Measurements from ENCODE around the gene MMP28.

Gene MMP28

DNA sequence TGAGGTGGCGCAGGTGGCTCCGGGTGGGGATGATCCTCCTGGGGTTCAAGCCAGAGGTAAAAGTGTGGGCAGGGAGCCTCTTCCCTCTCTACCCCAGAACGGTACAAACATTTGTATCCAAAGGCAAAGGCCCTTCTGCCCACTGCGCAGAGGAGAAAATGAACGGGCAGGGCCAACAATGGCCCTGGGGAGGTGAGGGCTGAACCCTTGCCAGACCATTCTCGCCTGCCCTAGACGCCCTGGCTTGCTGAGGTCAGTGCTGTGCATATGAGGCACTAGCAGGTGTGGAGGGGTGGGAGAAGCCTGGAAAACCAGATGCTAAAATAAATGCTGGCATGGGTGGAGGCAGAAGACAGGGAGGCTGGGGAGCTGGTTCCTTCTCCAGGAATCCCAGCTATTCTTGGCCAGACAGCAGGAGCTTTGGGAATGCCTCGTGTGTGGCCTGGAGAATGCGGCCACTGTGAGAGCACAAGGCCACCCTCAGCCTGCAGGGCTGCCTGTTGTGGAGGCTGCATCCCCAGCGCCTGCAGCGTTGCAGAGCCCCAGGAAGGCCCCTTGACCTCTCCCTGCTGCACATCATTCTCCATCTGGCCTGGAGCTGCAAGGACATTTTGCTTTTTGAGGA lies 30.2 kb downstream of the MMP28 start:
- H3K4me2 ChIP-seq (ENCODE audit: low read length) = peak overlapping the region; percentile 92
- peaks cover 12% of the 10 kb centered on the region for H3K4me1 ChIP-seq (ENCODE audit: control insufficient read depth, low read length)
- no peak for TF ChIP-seq EZH2phosphoT487 (IDR thresholded peaks at IDR 0.05; ENCODE audit: borderline replicate concordance, low read length)
- TF ChIP-seq, protein P1, sequence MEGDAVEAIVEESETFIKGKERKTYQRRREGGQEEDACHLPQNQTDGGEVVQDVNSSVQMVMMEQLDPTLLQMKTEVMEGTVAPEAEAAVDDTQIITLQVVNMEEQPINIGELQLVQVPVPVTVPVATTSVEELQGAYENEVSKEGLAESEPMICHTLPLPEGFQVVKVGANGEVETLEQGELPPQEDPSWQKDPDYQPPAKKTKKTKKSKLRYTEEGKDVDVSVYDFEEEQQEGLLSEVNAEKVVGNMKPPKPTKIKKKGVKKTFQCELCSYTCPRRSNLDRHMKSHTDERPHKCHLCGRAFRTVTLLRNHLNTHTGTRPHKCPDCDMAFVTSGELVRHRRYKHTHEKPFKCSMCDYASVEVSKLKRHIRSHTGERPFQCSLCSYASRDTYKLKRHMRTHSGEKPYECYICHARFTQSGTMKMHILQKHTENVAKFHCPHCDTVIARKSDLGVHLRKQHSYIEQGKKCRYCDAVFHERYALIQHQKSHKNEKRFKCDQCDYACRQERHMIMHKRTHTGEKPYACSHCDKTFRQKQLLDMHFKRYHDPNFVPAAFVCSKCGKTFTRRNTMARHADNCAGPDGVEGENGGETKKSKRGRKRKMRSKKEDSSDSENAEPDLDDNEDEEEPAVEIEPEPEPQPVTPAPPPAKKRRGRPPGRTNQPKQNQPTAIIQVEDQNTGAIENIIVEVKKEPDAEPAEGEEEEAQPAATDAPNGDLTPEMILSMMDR (IDR thresholded peaks at IDR 0.05; ENCODE audit: low read depth, low read length, poor library complexity, severe bottlenecking) = no peak
- H4K20me1 ChIP-seq (ENCODE audit: control insufficient read depth, insufficient read depth, low read depth, low read length) = no peaks in the 10 kb centered on the region
- no peaks in the 10 kb centered on the region for H3K9me3 ChIP-seq (ENCODE audit: control insufficient read depth, insufficient read depth, low read length)
- peak overlapping the region; percentile 83 for H3K4me3 ChIP-seq (ENCODE audit: low read length)
- no peaks in the 10 kb centered on the region for H3K9me2 ChIP-seq (replicated peaks; ENCODE audit: control insufficient read depth, low read length)
- peaks cover 6% of the 10 kb centered on the region; the same call in 1 of the 2 replicates for H3K27me3 ChIP-seq (ENCODE audit: control insufficient read depth, low read length)
- no peaks in the 10 kb centered on the region for H3F3A ChIP-seq (ENCODE audit: control insufficient read depth, insufficient read depth)
- no peaks in the 10 kb centered on the region for H3K79me2 ChIP-seq (ENCODE audit: control insufficient read depth, low read length)
- no peak overlapping the region for H3K27ac ChIP-seq (ENCODE audit: low read depth, low read length)
- H3K36me3 ChIP-seq (ENCODE audit: control insufficient read depth, low read length) = no peaks in the 10 kb centered on the region

DNA sequence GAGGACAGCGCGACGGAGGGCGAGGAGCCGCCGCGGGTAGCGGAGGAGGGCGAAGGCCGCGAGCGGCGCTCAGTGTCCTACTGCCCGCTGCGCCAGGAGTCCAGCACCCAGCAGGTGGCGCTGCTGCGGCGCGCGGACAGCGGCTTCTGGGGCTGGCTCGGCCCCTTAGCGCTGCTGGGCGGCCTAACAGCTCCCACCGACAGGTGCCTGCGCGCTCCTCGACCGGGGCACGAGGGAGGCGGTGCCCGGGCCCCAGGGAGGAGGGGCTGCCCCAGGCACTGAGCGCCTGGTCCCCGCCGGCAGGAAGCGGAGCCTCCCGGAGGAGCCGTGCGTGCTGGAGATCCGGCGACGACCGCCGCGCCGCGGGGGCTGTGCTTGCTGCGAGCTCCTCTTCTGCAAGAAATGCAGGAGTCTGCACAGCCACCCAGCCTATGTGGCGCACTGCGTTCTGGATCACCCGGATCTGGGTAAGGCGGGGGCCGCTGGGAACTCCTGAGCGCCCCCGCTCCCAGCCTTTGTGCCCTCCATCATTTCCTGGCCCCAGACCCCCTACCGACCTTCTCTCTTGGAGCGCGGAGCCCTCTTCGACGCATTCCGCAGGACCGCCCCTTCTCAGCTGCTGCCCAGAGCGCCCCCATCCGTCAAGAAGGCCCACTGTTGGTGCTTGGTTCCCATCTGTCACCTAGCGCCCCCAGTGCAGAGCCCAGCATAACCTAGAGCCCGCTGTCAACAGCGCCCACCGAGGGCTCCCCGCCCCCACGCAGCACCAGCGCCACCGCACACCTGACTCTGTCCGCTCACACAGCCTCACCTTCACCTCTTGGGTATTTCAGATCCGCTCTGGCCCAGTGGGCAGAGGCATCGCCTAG lies 31.1 kb downstream of the MMP28 start:
- H3K79me2 ChIP-seq (ENCODE audit: control insufficient read depth, low read length) = no peaks in the 10 kb centered on the region
- H3K9me2 ChIP-seq (replicated peaks; ENCODE audit: control insufficient read depth, low read length) = no peaks in the 10 kb centered on the region
- peak overlapping the region; percentile 92 for H3K4me2 ChIP-seq (ENCODE audit: low read length)
- H3K27ac ChIP-seq (ENCODE audit: low read depth, low read length) = peak overlapping the region; percentile 40; the same call in 1 of the 2 replicates
- H3F3A ChIP-seq (ENCODE audit: control insufficient read depth, insufficient read depth) = no peaks in the 10 kb centered on the region
- H3K9me3 ChIP-seq (ENCODE audit: control insufficient read depth, insufficient read depth, low read length) = no peaks in the 10 kb centered on the region
- TF ChIP-seq, protein P1 (IDR thresholded peaks at IDR 0.05; ENCODE audit: low read depth, low read length, poor library complexity, severe bottlenecking) = peak; percentile 90
- no peak for TF ChIP-seq EZH2phosphoT487 (IDR thresholded peaks at IDR 0.05; ENCODE audit: borderline replicate concordance, low read length)
- H3K4me1 ChIP-seq (ENCODE audit: control insufficient read depth, low read length) = peaks cover 12% of the 10 kb centered on the region
- no peaks in the 10 kb centered on the region for H3K36me3 ChIP-seq (ENCODE audit: control insufficient read depth, low read length)
- H4K20me1 ChIP-seq (ENCODE audit: control insufficient read depth, insufficient read depth, low read depth, low read length) = no peaks in the 10 kb centered on the region
- peak overlapping the region; percentile 83 for H3K4me3 ChIP-seq (ENCODE audit: low read length)
- peaks cover 6% of the 10 kb centered on the region; the same call in 1 of the 2 replicates for H3K27me3 ChIP-seq (ENCODE audit: control insufficient read depth, low read length)

DNA sequence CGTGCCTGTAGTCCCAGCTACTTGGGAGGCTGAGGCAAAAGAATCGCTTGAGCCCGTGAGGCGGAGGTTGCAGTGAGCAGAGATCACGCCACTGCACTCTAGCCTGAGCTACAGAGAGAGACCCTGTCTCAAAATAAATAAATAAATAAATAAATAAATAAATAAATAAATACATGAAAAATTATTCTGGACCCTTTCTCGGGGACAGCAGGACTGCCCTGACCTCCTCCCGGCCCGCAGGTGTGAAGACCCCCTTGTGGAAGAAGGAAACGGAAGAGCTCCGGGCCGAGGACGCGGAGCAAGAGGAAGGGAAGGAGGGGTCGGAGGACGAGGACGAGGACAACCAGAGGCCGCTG lies 31.7 kb downstream of the MMP28 start:
- Histone ChIP-seq H3K9me2 (replicated peaks; ENCODE audit: control insufficient read depth, low read length) (no peaks in the 10 kb centered on the region), H3F3A (ENCODE audit: control insufficient read depth, insufficient read depth) (no peaks in the 10 kb centered on the region), H3K27me3 (ENCODE audit: control insufficient read depth, low read length) (peaks cover 6% of the 10 kb centered on the region; the same call in 1 of the 2 replicates), H3K9me3 (ENCODE audit: control insufficient read depth, insufficient read depth, low read length) (no peaks in the 10 kb centered on the region), H3K36me3 (ENCODE audit: control insufficient read depth, low read length) (no peaks in the 10 kb centered on the region), H3K4me2 (ENCODE audit: low read length) (peak overlapping the region; percentile 92), H4K20me1 (ENCODE audit: control insufficient read depth, insufficient read depth, low read depth, low read length) (no peaks in the 10 kb centered on the region), H3K79me2 (ENCODE audit: control insufficient read depth, low read length) (no peaks in the 10 kb centered on the region), H3K27ac (ENCODE audit: low read depth, low read length) (no peak overlapping the region), H3K4me3 (ENCODE audit: low read length) (peak overlapping the region; percentile 83), H3K4me1 (ENCODE audit: control insufficient read depth, low read length) (peaks cover 12% of the 10 kb centered on the region)
- TF ChIP-seq, protein P1 (IDR thresholded peaks at IDR 0.05; ENCODE audit: low read depth, low read length, poor library complexity, severe bottlenecking) = no peak
- no peak for TF ChIP-seq EZH2phosphoT487 (IDR thresholded peaks at IDR 0.05; ENCODE audit: borderline replicate concordance, low read length)
